Stimulated activated naive CD4-positive, alpha-beta T cell treated with Interleukin-2 at 50 U/mL for 16 hours (primary cell): ENCODE results near the gene APOBEC3G.
A peak's percentile ranks its signal among the peaks of the same experiment; 100 is the strongest.
"Not testable (repeated sequence)": the region's sequence is repeated elsewhere in the genome, so short reads cannot be mapped to it uniquely, and the experiment has no call there.

Experiments used
- DNase-seq: peaks from one replicate; lab custom pipeline; 2025; lab: John Stamatoyannopoulos, UW

The APOBEC3G gene

DNA sequence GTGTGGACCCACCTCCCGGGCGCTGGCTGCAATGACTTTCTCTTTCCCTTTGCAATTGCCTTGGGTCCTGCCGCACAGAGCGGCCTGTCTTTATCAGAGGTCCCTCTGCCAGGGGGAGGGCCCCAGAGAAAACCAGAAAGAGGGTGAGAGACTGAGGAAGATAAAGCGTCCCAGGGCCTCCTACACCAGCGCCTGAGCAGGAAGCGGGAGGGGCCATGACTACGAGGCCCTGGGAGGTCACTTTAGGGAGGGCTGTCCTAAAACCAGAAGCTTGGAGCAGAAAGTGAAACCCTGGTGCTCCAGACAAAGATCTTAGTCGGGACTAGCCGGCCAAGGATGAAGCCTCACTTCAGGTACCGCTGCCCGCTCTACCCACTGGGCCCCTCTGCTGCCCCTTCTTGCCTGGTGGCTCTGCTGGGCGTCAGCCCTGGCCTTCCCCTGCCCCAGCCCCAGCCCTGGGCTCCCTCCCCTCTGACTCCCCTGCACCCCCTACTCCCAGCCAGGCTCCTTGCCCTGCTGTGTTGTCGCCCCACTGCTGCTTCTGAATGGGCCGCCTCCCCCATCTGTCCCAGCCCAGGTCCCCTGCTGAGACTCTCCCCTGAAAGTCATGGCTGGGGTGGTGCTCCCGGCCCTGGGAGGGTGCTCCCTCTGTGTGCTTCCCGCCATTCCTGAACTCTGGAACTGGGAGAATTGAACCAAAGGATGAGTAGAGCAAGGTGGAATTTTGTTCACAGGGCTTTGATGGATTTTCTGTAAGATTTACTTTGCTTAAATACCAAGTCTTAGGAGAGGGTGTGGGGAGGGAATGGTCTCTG lies at the start of gene APOBEC3G:
Gene APOBEC3G (plus strand): TSS at position 250 of the 815 bp plus-strand sequence. CDS start 87 bp downstream, at position 337.
- DNase-seq = peak; percentile 50

DNA sequence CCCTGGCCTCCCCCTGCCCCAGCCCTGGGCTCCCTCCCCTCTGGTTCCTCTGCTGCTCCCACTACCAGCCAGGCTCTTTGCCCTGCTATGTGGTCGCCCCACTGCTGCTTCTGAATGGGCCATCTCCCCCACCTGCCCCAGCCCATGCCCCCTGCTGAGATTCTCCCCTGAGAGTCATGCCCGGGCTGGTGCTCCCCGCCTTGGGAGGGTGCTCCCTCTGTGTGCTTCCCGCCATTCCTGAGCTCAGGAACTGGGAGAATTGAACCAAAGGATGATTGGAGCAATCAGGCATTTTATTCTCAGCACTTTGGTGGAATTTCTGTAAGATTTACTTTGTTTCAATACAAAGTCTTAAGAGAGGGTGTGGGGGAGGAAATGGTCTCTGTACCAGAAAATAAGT lies 49.4 kb upstream of the APOBEC3G start:
- no peak for DNase-seq

DNA sequence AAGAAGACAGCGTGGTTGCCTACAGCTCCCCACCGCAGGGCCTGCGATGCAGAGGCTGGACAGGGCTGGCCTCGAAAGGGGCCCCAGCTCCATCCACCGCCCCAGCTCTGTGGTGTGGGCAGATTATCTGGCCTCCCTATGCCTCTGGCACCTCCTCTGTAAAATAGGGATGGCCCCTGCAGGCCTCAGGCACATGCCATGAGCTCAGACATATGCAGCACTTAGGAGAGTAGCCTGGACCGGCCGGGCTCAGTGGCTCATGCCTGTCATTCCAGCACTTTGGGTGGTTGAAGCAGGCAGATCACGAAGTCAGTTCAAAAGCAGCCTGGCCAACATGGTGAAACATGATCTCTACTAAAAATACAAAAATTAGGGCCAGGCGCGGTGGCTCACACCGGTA lies 48.8 kb upstream of the APOBEC3G start:
- DNase-seq = no peak

DNA sequence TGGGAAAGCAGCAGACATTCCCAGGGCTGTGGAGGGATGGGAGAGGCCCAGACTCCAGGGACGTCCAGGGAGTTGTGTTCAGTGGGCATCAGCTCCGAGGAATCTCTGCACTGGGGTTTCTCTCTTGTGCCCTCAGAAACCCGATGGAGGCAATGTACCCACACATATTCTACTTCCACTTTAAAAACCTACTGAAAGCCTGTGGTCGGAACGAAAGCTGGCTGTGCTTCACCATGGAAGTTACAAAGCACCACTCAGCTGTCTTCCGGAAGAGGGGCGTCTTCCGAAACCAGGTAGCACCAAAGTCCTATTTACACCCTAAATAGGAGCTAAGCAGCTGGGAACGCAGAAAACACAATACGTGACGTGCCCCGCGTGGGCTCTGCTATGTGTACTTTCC lies 47.8 kb upstream of the APOBEC3G start:
- DNase-seq = no peak

DNA sequence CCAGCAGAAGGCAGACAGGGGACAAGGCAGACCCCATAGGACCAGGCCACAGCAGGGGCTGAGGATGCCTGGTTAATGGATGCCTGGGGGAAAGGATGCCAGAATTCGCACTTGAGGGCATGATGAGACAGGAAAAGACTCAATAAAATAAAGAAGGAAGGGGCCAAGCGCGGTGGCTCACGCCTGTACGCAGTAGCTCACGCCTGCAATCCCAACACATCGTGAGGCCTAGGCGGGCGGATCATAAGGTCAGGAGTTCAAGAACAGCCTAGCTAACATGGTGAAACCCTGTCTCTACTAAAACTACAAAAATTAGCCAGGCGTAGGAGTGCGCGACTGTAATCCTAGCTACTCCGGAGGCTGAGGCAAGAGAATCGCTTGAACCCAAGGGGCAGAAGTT lies 46.4 kb upstream of the APOBEC3G start:
- DNase-seq = no peak

DNA sequence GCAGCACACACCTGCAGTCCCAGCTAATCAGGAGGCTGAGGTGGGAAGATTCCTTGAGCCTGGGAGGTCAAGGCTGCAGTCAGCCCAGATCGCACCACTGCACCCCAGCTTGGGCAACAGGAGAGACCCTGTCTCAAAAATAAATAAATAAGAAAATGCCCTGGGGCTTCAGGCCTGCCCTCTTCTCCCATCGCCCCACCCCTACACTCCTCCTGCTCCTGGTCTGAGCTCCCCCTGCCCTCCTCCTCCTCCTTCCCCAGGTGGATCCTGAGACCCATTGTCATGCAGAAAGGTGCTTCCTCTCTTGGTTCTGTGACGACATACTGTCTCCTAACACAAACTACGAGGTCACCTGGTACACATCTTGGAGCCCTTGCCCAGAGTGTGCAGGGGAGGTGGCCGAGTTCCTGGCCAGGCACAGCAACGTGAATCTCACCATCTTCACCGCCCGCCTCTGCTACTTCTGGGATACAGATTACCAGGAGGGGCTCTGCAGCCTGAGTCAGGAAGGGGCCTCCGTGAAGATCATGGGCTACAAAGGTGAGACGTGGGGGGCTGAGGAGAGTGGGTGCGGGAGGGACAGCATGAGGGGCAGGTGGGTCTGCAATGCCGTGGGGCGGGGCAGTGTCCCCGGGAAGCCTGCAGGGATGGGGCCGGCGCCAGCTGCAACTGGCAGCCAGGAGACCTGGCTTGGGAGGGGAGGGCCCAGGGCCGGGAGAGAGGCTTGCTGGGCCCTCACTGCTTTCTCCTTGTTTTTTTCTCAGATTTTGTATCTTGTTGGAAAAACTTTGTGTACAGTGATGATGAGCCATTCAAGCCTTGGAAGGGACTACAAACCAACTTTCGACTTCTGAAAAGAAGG lies 45.4 kb upstream of the APOBEC3G start:
- DNase-seq = not testable (repeated sequence)

DNA sequence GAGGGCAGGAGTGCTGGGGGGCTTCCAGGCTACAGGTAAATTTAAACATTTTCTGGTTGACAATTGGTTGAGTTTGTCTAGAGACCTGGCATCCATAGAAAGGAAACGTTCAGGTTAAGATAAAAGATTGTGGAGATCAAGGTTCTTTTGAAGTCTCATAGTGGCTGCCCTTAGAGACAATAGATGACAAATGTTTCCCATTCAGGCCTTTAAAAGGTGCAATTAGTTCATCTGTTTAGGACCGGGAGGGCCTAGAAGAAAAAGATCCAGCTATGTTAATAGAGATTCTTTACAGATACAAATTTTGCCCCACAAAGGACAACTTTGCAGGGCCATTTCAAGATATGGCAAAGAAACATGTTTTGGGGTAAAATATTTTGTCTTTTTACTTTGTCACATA lies 40.0 kb upstream of the APOBEC3G start:
- not testable (repeated sequence) for DNase-seq

DNA sequence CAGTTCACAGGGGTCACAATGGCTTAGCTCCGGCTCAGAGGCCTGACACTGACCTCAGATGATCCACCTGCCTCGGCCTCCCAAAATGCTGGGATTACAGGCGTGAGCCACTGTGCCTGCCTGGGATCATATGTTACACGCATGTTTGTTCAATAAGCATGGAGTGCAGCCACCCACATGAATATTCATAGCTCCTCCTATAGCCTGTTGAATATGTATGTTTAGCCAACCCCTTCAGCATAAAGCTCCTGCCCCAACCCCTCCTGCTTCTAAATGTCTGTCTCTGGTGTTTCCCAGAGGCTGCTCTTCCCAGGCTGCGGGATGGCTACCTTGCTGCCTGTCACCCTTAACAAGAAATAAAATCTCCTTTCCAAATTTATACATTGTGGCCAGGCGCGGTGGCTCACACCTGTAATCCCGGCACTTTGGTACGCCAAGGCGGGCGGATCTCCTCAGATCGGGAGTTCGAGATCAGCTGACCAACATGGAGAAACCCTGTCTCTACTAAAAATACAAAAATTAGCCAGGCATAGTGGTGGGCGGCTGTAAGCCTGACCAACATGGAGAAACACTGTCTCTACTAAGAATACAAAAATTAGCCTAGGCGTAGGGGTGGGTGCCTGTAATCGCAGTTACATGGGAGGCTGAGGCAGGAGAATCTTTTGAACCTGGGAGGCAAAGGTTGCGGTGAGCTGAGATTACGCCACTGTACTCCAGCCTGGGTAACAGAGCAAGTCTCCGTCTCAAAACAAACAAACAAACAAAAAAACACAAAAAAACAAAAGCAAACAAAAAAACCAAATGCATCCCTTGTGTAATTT lies 37.6 kb upstream of the APOBEC3G start:
- no peak for DNase-seq

DNA sequence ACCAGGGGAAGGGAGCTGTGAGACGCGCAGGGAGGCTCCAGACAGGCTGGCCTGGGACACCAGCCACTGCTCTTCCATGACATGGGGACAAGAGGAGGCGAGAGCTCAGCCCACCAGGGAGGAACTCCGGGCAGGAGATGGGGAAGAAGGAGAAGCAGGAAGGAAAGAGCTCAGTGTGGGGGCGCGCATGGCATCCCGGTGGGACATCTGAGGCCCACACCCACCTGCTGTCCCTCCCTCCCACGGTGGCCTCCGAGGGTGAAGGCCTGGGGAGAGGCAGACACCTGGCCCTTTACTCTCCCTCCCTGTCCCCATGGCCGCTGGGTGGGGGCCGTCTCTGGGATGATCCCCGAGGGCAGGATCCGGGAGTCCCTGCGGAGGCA lies 36.9 kb upstream of the APOBEC3G start:
- not testable (repeated sequence) for DNase-seq

DNA sequence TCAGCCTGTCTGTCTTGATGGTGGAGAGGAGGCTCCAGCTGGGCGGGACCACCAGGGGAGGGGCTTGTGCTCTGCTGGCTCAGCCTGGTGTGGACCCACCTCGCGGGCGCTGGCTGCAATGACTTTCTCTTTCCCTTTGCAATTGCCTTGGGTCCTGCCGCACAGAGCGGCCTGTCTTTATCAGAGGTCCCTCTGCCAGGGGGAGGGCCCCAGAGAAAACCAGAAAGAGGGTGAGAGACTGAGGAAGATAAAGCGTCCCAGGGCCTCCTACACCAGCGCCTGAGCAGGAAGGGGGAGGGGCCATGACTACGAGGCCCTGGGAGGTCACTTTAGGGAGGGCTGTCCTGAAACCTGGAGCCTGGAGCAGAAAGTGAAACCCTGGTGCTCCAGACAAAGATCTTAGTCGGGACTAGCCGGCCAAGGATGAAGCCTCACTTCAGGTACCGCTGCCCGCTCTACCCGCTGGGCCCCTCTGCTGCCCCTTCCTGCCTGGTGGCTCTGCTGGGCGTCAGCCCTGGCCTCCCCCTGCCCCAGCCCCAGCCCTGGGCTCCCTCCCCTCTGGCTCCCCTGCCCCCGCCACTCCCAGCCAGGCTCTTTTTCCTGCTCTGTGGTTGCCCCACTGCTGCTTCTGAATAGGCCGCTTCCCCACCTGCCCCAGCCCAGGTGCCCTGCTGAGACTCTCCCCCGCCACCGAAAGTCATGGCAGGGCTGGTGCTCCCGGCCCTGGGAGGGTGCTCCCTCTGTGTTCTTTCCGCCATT lies 36.4 kb upstream of the APOBEC3G start, which contains the start of gene APOBEC3F:
Gene APOBEC3F (plus strand): TSS at position 327 of the 759 bp plus-strand sequence. CDS start 97 bp downstream, at position 424.
- DNase-seq = peak; percentile 33

DNA sequence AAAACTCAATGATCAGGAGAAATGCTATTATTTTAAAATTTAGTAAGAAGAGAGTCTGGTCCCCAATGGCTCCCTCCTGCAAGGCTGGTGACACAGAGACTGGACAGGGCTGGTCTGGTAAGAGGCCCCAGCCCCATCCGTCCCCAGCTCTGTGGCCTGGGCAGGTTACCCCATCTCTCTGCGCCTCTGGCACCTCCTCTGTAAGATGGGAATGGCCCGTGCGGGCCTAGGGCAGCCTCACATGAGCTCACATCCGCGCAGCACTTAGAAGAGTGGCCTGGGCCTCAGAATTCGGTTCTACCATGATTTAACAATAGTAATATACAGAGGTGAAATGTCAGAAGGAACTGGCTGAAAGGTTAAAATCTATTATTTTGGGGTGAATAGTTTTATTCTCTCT lies 35.2 kb upstream of the APOBEC3G start:
- DNase-seq = no peak

DNA sequence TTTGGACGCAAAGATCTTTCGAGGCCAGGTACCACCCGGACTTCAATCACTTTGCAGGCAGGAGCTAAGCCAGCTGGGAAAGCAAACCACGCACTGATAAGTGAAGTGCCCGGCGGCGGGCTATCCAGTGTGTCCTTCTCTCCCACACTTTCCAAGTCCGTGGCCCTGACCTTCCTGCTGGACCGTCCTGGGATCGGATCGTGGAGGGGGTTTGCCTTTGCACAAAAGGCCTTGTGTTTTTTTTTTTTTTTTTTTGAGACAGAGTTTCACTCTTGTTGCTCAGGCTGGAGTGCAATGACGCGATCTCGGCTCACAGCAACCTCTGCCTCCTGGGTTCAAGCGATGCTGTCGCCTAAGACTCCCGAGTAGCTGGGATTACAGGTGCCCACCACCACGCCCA lies 34.0 kb upstream of the APOBEC3G start:
- not testable (repeated sequence) for DNase-seq

DNA sequence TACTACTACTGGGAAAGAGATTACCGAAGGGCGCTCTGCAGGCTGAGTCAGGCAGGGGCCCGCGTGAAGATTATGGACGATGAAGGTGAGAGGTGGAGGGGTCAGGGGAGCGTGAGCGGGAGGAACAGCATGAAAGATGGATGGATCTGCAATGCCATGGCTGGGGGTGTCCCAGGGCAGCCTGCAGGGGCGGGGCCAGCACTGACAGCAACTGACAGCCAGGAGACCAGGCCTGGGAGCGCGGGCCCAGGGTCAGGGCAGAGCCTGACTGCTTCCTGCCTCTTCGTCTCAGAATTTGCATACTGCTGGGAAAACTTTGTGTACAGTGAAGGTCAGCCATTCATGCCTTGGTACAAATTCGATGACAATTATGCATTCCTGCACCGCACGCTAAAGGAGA lies 31.9 kb upstream of the APOBEC3G start:
- not testable (repeated sequence) for DNase-seq

DNA sequence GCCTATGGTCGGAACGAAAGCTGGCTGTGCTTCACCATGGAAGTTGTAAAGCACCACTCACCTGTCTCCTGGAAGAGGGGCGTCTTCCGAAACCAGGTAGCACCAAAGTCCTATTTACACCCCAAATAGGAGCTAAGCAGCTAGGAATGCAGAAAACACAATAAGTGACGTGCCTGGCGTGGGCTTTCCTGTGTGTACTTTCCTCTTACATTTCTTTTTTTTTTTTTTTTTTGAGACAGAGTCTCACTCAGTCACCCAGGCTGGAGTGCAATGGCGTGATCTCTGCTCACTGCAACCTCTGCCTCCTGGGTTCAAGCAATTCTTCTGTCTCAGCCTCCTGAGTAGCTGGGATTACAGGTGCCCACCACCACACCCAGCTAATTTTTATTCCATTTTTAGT lies 27.6 kb upstream of the APOBEC3G start:
- not testable (repeated sequence) for DNase-seq

DNA sequence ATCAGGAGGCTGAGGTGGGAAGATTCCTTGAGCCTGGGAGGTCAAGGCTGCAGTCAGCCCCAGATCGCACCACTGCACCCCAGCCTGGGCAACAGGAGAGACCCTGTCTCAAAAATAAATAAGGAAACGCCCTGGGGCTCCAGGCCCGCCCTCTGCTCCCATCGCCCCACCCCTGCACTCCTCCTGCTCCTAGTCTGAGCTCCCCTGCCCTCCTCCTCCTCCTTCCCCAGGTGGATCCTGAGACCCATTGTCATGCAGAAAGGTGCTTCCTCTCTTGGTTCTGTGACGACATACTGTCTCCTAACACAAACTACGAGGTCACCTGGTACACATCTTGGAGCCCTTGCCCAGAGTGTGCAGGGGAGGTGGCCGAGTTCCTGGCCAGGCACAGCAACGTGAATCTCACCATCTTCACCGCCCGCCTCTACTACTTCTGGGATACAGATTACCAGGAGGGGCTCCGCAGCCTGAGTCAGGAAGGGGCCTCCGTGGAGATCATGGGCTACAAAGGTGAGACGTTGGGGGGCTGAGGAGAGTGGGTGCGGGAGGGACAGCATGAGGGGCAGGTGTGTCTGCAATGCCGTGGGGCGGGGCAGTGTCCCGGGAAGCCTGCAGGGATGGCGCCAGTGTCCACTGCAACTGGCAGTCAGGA lies 25.1 kb upstream of the APOBEC3G start:
- DNase-seq = not testable (repeated sequence)

DNA sequence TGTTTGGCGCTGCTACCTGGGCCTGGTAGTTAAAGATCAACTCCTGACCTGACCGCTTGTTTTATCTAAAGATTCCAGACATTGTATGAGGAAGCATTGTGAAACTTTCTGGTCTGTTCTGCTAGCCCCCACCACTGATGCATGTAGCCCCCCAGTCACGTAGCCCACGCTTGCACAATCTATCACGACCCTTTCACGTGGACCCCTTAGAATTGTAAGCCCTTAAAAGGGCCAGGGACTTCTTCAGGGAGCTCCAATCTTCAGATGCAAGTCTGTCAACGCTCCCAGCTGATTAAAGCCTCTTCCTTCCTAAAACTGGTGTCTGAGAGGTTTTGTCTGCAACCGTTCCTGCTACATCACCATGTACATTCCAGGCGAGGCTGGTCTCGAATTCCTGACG lies 21.4 kb upstream of the APOBEC3G start:
- no peak for DNase-seq

DNA sequence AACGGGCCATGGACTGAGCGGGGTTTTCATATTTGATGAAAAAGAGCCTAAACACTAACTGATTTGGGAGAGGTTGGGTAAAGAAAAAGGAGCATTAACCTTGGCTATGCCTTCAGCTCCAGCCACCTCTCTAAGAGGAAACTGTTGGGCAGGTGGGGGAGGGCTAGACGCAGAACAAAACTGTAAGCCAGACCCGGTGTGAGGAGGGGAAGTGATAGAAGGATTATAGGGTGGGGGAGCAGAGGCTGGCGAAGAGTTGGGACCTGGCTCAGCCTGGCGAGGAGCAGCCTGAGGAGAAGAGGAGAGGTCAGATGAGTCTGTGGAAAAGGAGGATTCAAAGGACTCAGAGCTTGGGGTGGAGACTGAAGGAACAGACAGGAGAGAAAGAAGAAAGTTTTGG lies 15.8 kb upstream of the APOBEC3G start:
- DNase-seq = not testable (repeated sequence)

DNA sequence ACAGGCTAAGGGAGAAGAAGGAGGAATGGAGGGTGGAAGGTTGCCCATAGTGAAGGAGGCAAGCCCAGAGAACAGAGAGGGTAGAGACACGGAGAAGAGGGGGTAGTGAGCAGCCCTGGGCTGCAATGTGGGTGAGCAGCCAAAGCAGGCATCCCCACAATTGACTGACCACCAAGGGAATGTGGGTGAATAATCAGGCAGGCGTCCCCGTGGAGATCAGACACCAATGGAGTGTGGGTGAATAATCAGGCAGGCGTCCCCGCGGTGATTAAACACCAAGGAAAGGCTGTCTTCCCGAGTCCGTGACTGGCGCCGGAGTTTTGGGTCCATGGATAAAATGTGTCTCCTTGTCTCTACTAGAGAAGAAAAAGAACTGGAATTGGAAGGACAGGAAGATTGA lies 15.1 kb upstream of the APOBEC3G start:
- not testable (repeated sequence) for DNase-seq

DNA sequence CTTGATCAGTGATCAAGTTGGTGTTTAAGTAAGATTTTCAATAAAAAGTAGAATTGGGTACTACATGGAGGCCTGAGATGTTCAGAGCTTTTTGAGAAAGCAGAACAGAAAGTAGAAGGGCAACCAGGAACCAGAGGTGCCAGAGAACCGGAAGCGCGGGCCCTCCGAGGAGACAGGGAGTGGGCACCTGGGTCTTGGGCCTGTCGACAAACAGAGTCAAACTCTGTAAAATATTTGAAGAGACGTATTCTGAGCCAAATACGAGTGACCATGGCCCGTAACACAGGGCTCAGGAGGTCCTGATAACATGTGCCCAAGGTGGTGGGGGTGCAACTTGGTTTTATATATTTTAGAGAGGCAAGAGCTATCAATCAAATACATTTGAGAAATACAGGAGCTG lies 13.2 kb upstream of the APOBEC3G start:
- DNase-seq = not testable (repeated sequence)

DNA sequence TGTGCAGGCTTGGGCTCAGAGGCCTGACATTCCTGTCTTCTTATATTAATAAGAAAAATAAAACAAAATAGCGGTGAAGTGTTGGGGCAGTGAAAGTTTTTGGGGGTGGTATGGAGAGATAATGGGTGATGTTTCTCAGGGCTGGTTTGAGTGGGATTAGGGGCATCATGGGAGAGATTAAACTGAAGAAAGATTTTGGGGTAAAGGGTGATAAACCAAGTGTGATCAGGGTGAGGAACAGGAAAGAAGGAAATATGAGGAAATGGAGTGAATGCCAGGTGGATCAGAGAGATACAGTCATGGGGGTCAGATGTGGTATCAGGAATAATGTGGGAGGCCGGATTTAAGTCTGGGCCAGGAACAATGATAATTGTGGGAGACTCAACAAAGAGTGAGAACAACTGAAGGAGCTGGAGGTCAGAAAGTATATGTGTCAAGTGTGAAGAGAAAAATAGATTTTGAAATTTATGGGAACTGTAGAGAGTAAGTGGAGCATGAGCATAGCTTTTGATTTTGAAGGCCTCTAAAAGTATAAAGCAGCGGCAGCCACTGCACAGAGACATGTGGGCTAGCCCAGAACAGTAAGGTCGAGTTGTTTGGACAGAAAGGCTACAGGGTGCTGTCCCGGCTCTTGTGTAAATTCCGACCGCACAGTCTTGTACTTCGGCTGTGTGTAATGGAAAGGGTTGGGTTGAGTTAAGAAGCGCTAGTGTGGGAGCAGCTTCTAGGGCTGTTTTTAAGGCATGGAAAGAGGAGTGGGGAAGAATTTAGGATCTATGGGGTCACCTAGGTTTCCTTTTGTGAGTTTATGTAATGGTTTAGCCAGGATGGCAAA lies 10.4 kb upstream of the APOBEC3G start:
- not testable (repeated sequence) for DNase-seq
